GM18519 (cell line): Measurements from ENCODE around the gene PSEN2.

Experiments
- ATAC-seq: cut with Tn5 transposase; IDR thresholded peaks from one replicate; pipeline ENCODE4 v1.9.1; 2021; ENCODE audit warnings: mild to moderate bottlenecking, moderate library complexity; ENCODE audit not compliant: unreplicated experiment, low FRiP score

The PSEN2 gene

GRCh38 chr1:226884966-226885820 is 14.8 kb downstream of the PSEN2 start:
- no peak for ATAC-seq

- ATAC-seq, result no peak
These were observed 15.9 kb downstream of the PSEN2 start for GRCh38 chr1:226886122-226886901.

GRCh38 chr1:226887006-226887405 is 16.6 kb downstream of the PSEN2 start:
- no peak for ATAC-seq

- ATAC-seq, result no peak
These were observed 17.6 kb downstream of the PSEN2 start for GRCh38 chr1:226888021-226888420.

- no peak for ATAC-seq
These were observed 18.4 kb downstream of the PSEN2 start for GRCh38 chr1:226888816-226889215.

GRCh38 chr1:226889616-226890330 is 19.4 kb downstream of the PSEN2 start:
- ATAC-seq, result no peak

GRCh38 chr1:226890331-226891108 is 20.1 kb downstream of the PSEN2 start:
- ATAC-seq, result no peak

- no peak for ATAC-seq
These were observed 20.9 kb downstream of the PSEN2 start for GRCh38 chr1:226891346-226891745.

GRCh38 chr1:226891846-226892523 is 21.6 kb downstream of the PSEN2 start:
- ATAC-seq, result no peak

GRCh38 chr1:226892524-226892875 is 22.1 kb downstream of the PSEN2 start:
- ATAC-seq, result no peak

- no peak for ATAC-seq
These were observed 23.5 kb downstream of the PSEN2 start for GRCh38 chr1:226893936-226894335.

GRCh38 chr1:226894826-226895225 is 24.4 kb downstream of the PSEN2 start:
- ATAC-seq, result no peak

GRCh38 chr1:226895644-226896043 is 25.2 kb downstream of the PSEN2 start:
- no peak for ATAC-seq

GRCh38 chr1:226898246-226898645 is 27.8 kb downstream of the PSEN2 start:
- no peak for ATAC-seq

- ATAC-seq, result no peak
These were observed 31.0 kb downstream of the PSEN2 start for GRCh38 chr1:226901421-226901820.

GRCh38 chr1:226902601-226903000 is 32.2 kb downstream of the PSEN2 start:
- no peak for ATAC-seq

GRCh38 chr1:226903819-226904716 is 33.7 kb downstream of the PSEN2 start:
- no peak for ATAC-seq

GRCh38 chr1:226904772-226905171 is 34.4 kb downstream of the PSEN2 start:
- no peak for ATAC-seq

- ATAC-seq, result no peak
These were observed 38.0 kb downstream of the PSEN2 start for GRCh38 chr1:226908419-226908818.
